Duodenal mucosa (tissue), 2 donors: ENCODE results near the gene BEST1.

Experiments used
- H3K27ac ChIP-seq: one replicate; pipeline ENCODE4 v1.7.0; 2013; ENCODE audit warnings: low read depth, low read length
- H3K27me3 ChIP-seq, 2 donors: one replicate each; pipeline ENCODE4 v1.7.0; 2013; ENCODE audit warnings: low read length in 2 of 2, control low read depth in 1 of 2; ENCODE audit not compliant: insufficient read depth in 2 of 2, control insufficient read depth in 1 of 2
- H3K36me3 ChIP-seq, 2 donors: one replicate each; pipeline ENCODE4 v1.7.0; 2013; ENCODE audit warnings: low read length in 2 of 2, control low read depth in 1 of 2; ENCODE audit not compliant: insufficient read depth in 2 of 2, control insufficient read depth in 1 of 2
- H3K4me1 ChIP-seq, 2 donors: one replicate each; pipeline ENCODE4 v1.7.0; 2013; ENCODE audit warnings: low read length in 2 of 2, control low read depth in 1 of 2; ENCODE audit not compliant: insufficient read depth in 2 of 2, control insufficient read depth in 1 of 2
- H3K4me3 ChIP-seq, 2 donors: one replicate each; pipeline ENCODE4 v1.7.0; 2013; ENCODE audit warnings: low read length in 2 of 2, low read depth in 1 of 2
- H3K9ac ChIP-seq, 2 donors: one replicate each; pipeline ENCODE4 v1.7.0; 2013; ENCODE audit warnings: low read length in 2 of 2, low read depth in 1 of 2
- H3K9me3 ChIP-seq, 2 donors: one replicate each; pipeline ENCODE4 v1.7.0; 2013; ENCODE audit warnings: low read length in 2 of 2, control low read depth in 1 of 2; ENCODE audit not compliant: control insufficient read depth in 1 of 2

BEST1 gene

DNA sequence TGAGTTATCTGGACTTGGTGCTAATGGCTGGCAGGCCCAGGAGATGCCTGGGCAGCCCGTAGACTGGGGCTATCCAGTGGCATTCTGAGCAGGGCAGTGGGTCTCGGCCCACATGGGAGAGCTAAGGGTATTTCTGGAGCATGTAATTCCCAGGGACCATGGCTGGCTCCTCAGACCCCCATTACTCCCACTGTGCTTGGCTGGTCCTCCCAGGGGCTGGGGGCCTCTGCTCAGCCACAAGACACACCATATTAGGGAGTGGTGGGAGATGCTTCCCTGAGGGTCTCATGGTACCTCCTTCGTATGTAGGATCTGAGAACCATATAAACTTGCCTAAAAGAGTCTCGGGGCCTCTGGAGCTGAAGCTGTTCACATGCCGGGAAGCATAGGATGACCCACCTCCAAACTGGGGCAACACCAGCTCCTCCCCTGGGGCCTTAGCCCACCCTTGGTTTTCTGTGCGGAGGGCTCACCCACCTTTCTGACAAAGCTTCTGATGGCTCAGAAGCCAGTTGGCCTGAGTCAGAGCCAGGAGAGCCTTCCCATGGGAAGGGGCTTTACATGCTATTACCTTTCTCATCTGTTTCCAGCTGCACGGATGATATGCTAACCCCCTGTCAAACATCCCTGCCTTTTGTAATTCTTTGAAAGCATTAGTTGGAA, 26.8 kb downstream of the BEST1 start:
- Histone ChIP-seq H3K36me3 (no peaks in the 10 kb centered on the region), H3K27me3 (no peaks in the 10 kb centered on the region), H3K4me1 (peaks cover 76% of the 10 kb centered on the region in 2 donors), H3K27ac (no peak overlapping the region), H3K9ac (peak overlapping the region in 1 of 2 donors; percentile 31), H3K4me3 (peak overlapping the region; percentile 52 to 59), H3K9me3 (no peaks in the 10 kb centered on the region)

- H3K27me3 ChIP-seq = no peaks in the 10 kb centered on the region
- H3K9me3 ChIP-seq = no peaks in the 10 kb centered on the region
- H3K27ac ChIP-seq = no peak overlapping the region
- H3K36me3 ChIP-seq = no peaks in the 10 kb centered on the region
- H3K4me3 ChIP-seq = no peak overlapping the region
- H3K4me1 ChIP-seq = peaks cover 60 to 63% of the 10 kb centered on the region in 2 donors
- no peak overlapping the region for H3K9ac ChIP-seq
Measured at GRCh38 chr11:61978703-61979661, 28.8 kb downstream of the BEST1 start.

GRCh38 chr11:61980783-61981541, 30.8 kb downstream of the BEST1 start:
- no peak overlapping the region for H3K9ac ChIP-seq
- H3K27ac ChIP-seq = no peak overlapping the region
- H3K27me3 ChIP-seq = no peaks in the 10 kb centered on the region
- H3K4me1 ChIP-seq = peaks cover 46 to 47% of the 10 kb centered on the region in 2 donors
- H3K4me3 ChIP-seq = no peak overlapping the region
- H3K36me3 ChIP-seq = no peaks in the 10 kb centered on the region
- H3K9me3 ChIP-seq = no peaks in the 10 kb centered on the region

GRCh38 chr11:61983419-61983818, 33.3 kb downstream of the BEST1 start:
- peaks cover 21 to 27% of the 10 kb centered on the region in 2 donors for H3K4me1 ChIP-seq
- H3K27ac ChIP-seq = no peak overlapping the region
- no peaks in the 10 kb centered on the region for H3K27me3 ChIP-seq
- H3K4me3 ChIP-seq = no peak overlapping the region
- no peaks in the 10 kb centered on the region for H3K36me3 ChIP-seq
- no peak overlapping the region for H3K9ac ChIP-seq
- no peaks in the 10 kb centered on the region for H3K9me3 ChIP-seq

- Histone ChIP-seq H3K36me3 (no peaks in the 10 kb centered on the region), H3K27ac (no peak overlapping the region), H3K4me3 (no peak overlapping the region), H3K9ac (no peak overlapping the region), H3K9me3 (no peaks in the 10 kb centered on the region), H3K27me3 (no peaks in the 10 kb centered on the region), H3K4me1 (peaks cover 7 to 10% of the 10 kb centered on the region in 2 donors)
Measured at GRCh38 chr11:61985869-61986268, 35.7 kb downstream of the BEST1 start.

DNA sequence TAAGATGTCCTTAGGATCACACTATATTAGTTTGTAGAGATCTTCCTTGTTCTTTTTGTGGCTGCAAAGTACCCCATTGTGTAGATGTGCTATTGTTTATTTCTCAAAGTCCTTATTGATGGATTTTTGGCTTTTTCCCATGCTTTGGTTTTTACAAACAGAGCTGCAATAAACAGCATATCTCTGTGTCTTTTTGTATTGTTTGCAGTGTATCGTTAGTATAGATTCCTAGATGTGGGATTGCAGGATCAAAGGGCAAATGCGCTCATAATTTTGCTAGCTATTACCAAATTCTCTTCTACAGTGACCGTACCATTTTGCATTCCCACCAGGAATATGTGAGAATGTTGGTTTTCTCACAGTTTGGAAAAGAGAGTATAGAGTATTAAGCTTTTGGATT, 44.8 kb downstream of the BEST1 start:
- Histone ChIP-seq H3K27me3 (no peaks in the 10 kb centered on the region), H3K9ac (peak overlapping the region in 1 of 2 donors; percentile 12), H3K4me1 (peaks cover 0 to 4% of the 10 kb centered on the region in 2 donors), H3K9me3 (peaks cover 0 to 9% of the 10 kb centered on the region in 2 donors), H3K4me3 (no peak overlapping the region), H3K36me3 (peaks cover 0 to 5% of the 10 kb centered on the region in 2 donors), H3K27ac (no peak overlapping the region)

DNA sequence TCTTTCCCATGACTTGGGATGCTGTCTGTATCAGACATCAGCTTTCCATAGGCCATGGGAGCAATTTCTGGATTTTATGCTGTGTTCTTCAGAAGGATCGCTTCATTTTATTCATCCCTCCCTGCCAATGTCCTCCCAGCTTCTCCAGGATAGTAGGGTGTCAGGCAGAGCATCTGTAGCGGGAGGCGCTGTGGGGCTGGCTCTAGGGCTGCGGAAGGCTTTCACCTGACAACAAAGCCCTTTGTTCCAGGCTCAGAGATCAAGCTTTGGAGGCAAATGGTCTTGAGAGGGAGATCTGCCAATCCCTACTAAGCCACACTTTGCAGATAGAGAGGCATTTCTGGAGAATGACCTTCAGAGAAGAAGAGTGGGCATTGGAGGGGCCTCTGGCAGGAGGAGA, 46.8 kb downstream of the BEST1 start:
- no peak overlapping the region for H3K4me3 ChIP-seq
- H3K36me3 ChIP-seq = peaks cover 0 to 5% of the 10 kb centered on the region in 2 donors
- peaks cover 0 to 9% of the 10 kb centered on the region in 2 donors for H3K9me3 ChIP-seq
- H3K4me1 ChIP-seq = peaks cover 16 to 20% of the 10 kb centered on the region in 2 donors
- H3K9ac ChIP-seq = no peak overlapping the region
- H3K27me3 ChIP-seq = no peaks in the 10 kb centered on the region
- no peak overlapping the region for H3K27ac ChIP-seq

DNA sequence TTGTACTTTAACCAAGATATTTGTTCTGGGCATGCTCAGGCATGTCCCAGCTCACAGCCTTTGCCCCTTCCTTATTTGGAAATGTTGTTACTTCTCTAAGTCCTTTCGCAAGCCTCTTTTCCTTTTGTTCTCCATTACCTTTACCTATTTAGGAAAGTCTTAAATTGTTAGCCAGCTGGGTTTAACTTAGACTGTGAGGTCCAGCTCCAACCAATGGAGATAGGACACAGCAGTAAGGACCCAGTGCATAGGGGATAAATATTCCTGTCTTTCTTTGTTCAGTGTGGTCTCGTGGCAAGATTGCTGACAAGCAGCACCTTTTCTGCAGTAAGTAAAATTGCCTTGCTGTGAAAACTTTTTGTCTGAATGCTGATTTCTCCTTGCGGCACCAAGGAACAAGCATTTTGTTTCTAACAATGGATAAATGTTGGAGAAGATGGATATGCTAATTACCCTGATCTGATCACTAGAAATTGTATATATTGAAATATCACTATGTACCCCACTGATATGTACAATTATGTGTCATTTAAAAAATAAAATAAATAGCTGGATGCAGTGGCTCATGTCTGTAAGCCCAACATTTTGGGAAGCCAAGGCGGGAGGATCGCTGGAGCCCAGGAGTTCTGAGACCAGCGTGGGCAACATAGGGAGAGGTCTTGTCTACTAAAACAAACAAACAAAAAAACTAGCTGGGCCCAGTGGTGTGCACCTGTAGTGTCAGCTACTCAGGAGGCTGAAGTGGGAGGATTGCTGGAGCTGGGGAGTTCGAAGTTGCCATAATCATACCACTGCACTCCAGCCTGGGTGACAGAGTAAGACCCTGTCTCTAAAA, 49.2 kb downstream of the BEST1 start:
- Histone ChIP-seq H3K9me3 (peaks cover 0 to 9% of the 10 kb centered on the region in 2 donors), H3K4me1 (peaks cover 21 to 24% of the 10 kb centered on the region in 2 donors), H3K27me3 (no peaks in the 10 kb centered on the region), H3K36me3 (peaks cover 0 to 5% of the 10 kb centered on the region in 2 donors), H3K9ac (no peak overlapping the region), H3K4me3 (no peak overlapping the region), H3K27ac (no peak overlapping the region)
